K562 (cell line): ENCODE data around the gene HEXIM1. TPM values are rescaled to one million over a fixed set of nuclear protein-coding genes. Genes with fewer than 3 reads are reported as not detected.

Source experiments
- BHLHE40 ChIP-seq: IDR thresholded peaks from 2 replicates; pipeline ENCODE4 v1.6.1; 2011; ENCODE audit warnings: low read length, improper control_type of control experiment
- CLOCK ChIP-seq: fragments of 250-450 bp; sonication (Bioruptor Pico); IDR thresholded peaks from 2 replicates; pipeline ENCODE4 v1.4.0; 2020; ENCODE audit warnings: mild to moderate bottlenecking, moderate library complexity, borderline replicate concordance
- CUX1 ChIP-seq: fragments of 200-800 bp; sonication (Bioruptor generic); IDR thresholded peaks from 2 replicates; pipeline ENCODE4 v1.6.1; 2016; ENCODE audit warnings: missing genetic modification characterization, missing compliant biosample characterization
- E2F3 ChIP-seq: fragments of 250-450 bp; sonication (Bioruptor Pico); IDR thresholded peaks from 2 replicates; pipeline ENCODE4 v1.4.0; 2020; ENCODE audit warnings: mild to moderate bottlenecking
- FIP1L1 ChIP-seq: fragments of 200-400 bp; formaldehyde crosslinking; IDR thresholded peaks from 2 replicates; pipeline ENCODE4 v1.6.1; 2018; ENCODE audit warnings: mild to moderate bottlenecking, low read depth, low read length; ENCODE audit not compliant: poor library complexity, severe bottlenecking
- KLF6 ChIP-seq: fragments of 250-450 bp; sonication (Bioruptor Pico); IDR thresholded peaks from 2 replicates; pipeline ENCODE4 v1.4.0; 2020; ENCODE audit warnings: mild to moderate bottlenecking, moderate library complexity, borderline replicate concordance
- MECOM ChIP-seq: fragments of 250-450 bp; sonication (Bioruptor Pico); IDR thresholded peaks from 2 replicates; pipeline ENCODE4 v1.8.0; 2022; ENCODE audit warnings: inconsistent platforms
- MEF2D ChIP-seq: conservative IDR thresholded peaks from 2 replicates; pipeline ENCODE4 v1.6.1; 2016; ENCODE audit warnings: low read depth, missing genetic modification characterization, missing compliant biosample characterization
- POLR3G ChIP-seq: IDR thresholded peaks from 2 replicates; pipeline ENCODE4 v1.6.1; 2011; ENCODE audit not compliant: insufficient read length, insufficient replicate concordance; ENCODE audit errors: extremely low read depth
- RNF2 ChIP-seq: sonication (generic); IDR thresholded peaks from 2 replicates; pipeline ENCODE4 v1.6.1; 2016
- SNRNP70 ChIP-seq: fragments of 200-400 bp; formaldehyde crosslinking; optimal IDR thresholded peaks from 2 replicates; pipeline ENCODE3; 2017; ENCODE audit warnings: low read depth, low read length
- SPI1 ChIP-seq: IDR thresholded peaks from 2 replicates; pipeline ENCODE4 v1.6.1; 2011; ENCODE audit warnings: low read depth, low read length, control low read depth, borderline replicate concordance
- SREBF2 ChIP-seq: sonication (generic); formaldehyde crosslinking; IDR thresholded peaks from 2 replicates; pipeline ENCODE4 v1.4.0; 2020; ENCODE audit warnings: mild to moderate bottlenecking, missing genetic modification reagents
- ZNF3 ChIP-seq: fragments of 250-450 bp; sonication (Bioruptor Pico); IDR thresholded peaks from 2 replicates; pipeline ENCODE4 v1.5.0; 2021; ENCODE audit warnings: mild to moderate bottlenecking, moderate library complexity
- ZNF324 ChIP-seq: fragments of 250-450 bp; sonication (Bioruptor Pico); IDR thresholded peaks from 2 replicates; pipeline ENCODE4 v1.4.0; 2020; ENCODE audit warnings: mild to moderate bottlenecking
- ZNF57 ChIP-seq: fragments of 450-650 bp; formaldehyde crosslinking; IDR thresholded peaks from 2 replicates; pipeline ENCODE4 v1.4.0; 2020; ENCODE audit warnings: mild to moderate bottlenecking, moderate library complexity
- ZNF644 ChIP-seq: fragments of 200-800 bp; sonication (Bioruptor generic); IDR thresholded peaks from 2 replicates; pipeline ENCODE4 v1.6.1; 2016; ENCODE audit warnings: low read depth, missing genetic modification characterization, missing compliant biosample characterization
- polyA plus RNA-seq, 8 experiments: library from polyadenylated mRNA; depleted of rRNA in 4 of 8; stranded (reverse) in 5 of 8; unstranded in 3 of 8; fragments of >200 nt; fragmentation: Nextera tagmentation in 2 of 8; fragmentation: Illumina TruSeq in 1 of 8; extraction: Ambion mirVana in 2 of 8; extraction: Trizol in 1 of 8; gene quantifications; 2 replicates each; pipeline versions ENCODE4 v1.2.1 to v1.2.3, GENCODE V29; 2011 to 2014; ENCODE audit warnings: inconsistent platforms in 1 of 8, missing spikeins in 1 of 8
- total RNA-seq, 7 experiments: library from RNA; depleted of rRNA in 6 of 7; stranded (reverse); fragments of >200 nt in 6 of 7; fragmentation: Illumina TruSeq in 2 of 7; extraction: Trizol in 2 of 7; gene quantifications; 2 replicates each; pipeline versions ENCODE4 v1.2.1 to v1.2.3, GENCODE V29; 2011 to 2021; ENCODE audit warnings: low replicate concordance in 1 of 7

The HEXIM1 gene
- total and polyA plus RNA-seq, 9 of the 15 experiments (the other 6 are each of a cell fraction or from before 2014, with no cell fraction given), result 1.4 to 28.3 (median 9.1) TPM

GRCh38 chr17:45146890-45147580, 1.2 kb upstream of the HEXIM1 start (continued):
- TF ChIP-seq POLR3G, result no peak
- no peak for TF ChIP-seq ZNF324 (CRISPR knock-in tag)
- TF ChIP-seq CLOCK (CRISPR knock-in tag), result peak; percentile 45; the same call in 1 of the 2 replicates
- TF ChIP-seq E2F3 (CRISPR knock-in tag), result peak; percentile 88
- TF ChIP-seq ZNF57, result no peak
- no peak for TF ChIP-seq ZNF3 (CRISPR knock-in tag)
- TF ChIP-seq BHLHE40, result peak; percentile 89
- peak; percentile 37; the same call in 1 of the 2 replicates for TF ChIP-seq CUX1 (CRISPR knock-in tag)
- TF ChIP-seq KLF6, result peak; percentile 78; the same call in 1 of the 2 replicates
- no peak for TF ChIP-seq SREBF2
- no peak for TF ChIP-seq FIP1L1
- TF ChIP-seq RNF2, result 0 out of 2 replicates have a peak, but pooled peaks have one; percentile 38
- 0 out of 2 replicates have a peak, but pooled peaks have one; percentile 4 for TF ChIP-seq SPI1
- TF ChIP-seq MEF2D (tag), result peak; percentile 63
- TF ChIP-seq MECOM (CRISPR knock-in tag), result no peak; the same call in 1 of the 2 replicates
- no peak for TF ChIP-seq SNRNP70
- peak; percentile 89 for TF ChIP-seq ZNF644 (tag)
